PC-3 (cell line): ENCODE results near the gene SCN8A.

Experiments used
- EZH2 ChIP-seq: fragments of 300-600 bp; sonication (generic); IDR thresholded peaks from one replicate; pipeline ENCODE4 v1.6.1; 2017; ENCODE audit warnings: antibody characterized with exemption, mild to moderate bottlenecking, low read length; ENCODE audit not compliant: unreplicated experiment
- EZH2phosphoT487 ChIP-seq: fragments of 300-600 bp; sonication (generic); IDR thresholded peaks from 2 replicates; pipeline ENCODE4 v1.6.1; 2018; ENCODE audit warnings: mild to moderate bottlenecking, antibody characterized with exemption, low read length, borderline replicate concordance
- TF ChIP-seq, protein P1 (sequence below): fragments of 300-600 bp; sonication (generic); conservative IDR thresholded peaks from 2 replicates; pipeline ENCODE4 v1.5.1; 2017; ENCODE audit warnings: antibody characterized with exemption, low read depth, mild to moderate bottlenecking, low read length

DNA sequence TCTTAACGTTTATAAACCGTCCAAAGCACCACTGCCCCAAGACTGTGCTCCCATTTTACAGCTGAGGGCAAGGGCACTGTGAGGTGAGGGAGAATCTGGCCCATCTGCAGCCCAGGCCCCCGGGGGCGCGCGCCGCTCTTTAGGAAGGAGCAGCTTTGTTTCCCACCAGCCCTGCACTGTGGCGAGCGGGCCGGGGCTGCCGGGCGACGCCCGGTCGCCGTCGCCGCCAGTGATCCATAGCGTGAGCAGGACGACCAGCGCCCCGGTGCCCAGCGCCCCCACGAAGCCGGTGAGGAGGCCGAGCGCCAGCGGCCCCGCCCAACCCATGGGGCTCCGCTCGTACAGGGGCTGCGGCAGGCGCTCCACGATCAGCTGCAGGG lies 222.9 kb downstream of the SCN8A start:
- TF ChIP-seq EZH2 (no peak), EZH2phosphoT487 (no peak)
- TF ChIP-seq, protein P1, sequence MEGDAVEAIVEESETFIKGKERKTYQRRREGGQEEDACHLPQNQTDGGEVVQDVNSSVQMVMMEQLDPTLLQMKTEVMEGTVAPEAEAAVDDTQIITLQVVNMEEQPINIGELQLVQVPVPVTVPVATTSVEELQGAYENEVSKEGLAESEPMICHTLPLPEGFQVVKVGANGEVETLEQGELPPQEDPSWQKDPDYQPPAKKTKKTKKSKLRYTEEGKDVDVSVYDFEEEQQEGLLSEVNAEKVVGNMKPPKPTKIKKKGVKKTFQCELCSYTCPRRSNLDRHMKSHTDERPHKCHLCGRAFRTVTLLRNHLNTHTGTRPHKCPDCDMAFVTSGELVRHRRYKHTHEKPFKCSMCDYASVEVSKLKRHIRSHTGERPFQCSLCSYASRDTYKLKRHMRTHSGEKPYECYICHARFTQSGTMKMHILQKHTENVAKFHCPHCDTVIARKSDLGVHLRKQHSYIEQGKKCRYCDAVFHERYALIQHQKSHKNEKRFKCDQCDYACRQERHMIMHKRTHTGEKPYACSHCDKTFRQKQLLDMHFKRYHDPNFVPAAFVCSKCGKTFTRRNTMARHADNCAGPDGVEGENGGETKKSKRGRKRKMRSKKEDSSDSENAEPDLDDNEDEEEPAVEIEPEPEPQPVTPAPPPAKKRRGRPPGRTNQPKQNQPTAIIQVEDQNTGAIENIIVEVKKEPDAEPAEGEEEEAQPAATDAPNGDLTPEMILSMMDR, result no peak
